Hepatocyte (in vitro differentiated cells): Measurements from ENCODE around the gene LCORL. TPM values are rescaled to one million over a fixed set of nuclear protein-coding genes. Genes with fewer than 3 reads are reported as not detected.

Experiments
- DNase-seq: peaks from one replicate; pipeline ENCODE4 v3.0.0-alpha.2; 2016; ENCODE audit warnings: low spot score
- H2AFZ ChIP-seq: fragments of 200-600 bp; sonication (generic); 2 replicates; pipeline ENCODE4 v1.6.0; 2016; ENCODE audit warnings: antibody characterized with exemption, mild to moderate bottlenecking
- H3K27ac ChIP-seq: fragments of 200-600 bp; sonication (generic); 2 replicates; pipeline ENCODE4 v1.5.1; 2016; ENCODE audit warnings: mild to moderate bottlenecking
- H3K27me3 ChIP-seq: fragments of 200-600 bp; sonication (generic); 2 replicates; pipeline ENCODE4 v1.6.1; 2016
- H3K36me3 ChIP-seq: fragments of 200-600 bp; sonication (generic); replicated peaks from 2 replicates; pipeline ENCODE4 v1.5.1; 2016; ENCODE audit warnings: low read depth; ENCODE audit not compliant: insufficient read depth
- H3K4me1 ChIP-seq: fragments of 200-600 bp; sonication (generic); 2 replicates; pipeline ENCODE4 v1.5.1; 2016; ENCODE audit warnings: mild to moderate bottlenecking, moderate library complexity; ENCODE audit not compliant: insufficient read depth
- H3K4me2 ChIP-seq: fragments of 200-600 bp; sonication (generic); 2 replicates; pipeline ENCODE4 v1.6.0; 2016
- H3K4me3 ChIP-seq: fragments of 200-600 bp; sonication (generic); 2 replicates; pipeline ENCODE4 v1.5.1; 2016; ENCODE audit warnings: mild to moderate bottlenecking
- H3K79me2 ChIP-seq: fragments of 200-600 bp; sonication (generic); 2 replicates; pipeline ENCODE4 v1.6.0; 2017; ENCODE audit warnings: mild to moderate bottlenecking
- H3K9me2 ChIP-seq: fragments of 200-600 bp; sonication (generic); replicated peaks from 2 replicates; pipeline ENCODE4 v1.6.0; 2017; ENCODE audit warnings: mild to moderate bottlenecking; ENCODE audit not compliant: insufficient read depth
- H3K9me3 ChIP-seq: fragments of 200-600 bp; sonication (generic); 2 replicates; pipeline ENCODE4 v1.5.1; 2016; ENCODE audit warnings: low read depth, mild to moderate bottlenecking
- H4K20me1 ChIP-seq: fragments of 200-600 bp; sonication (generic); 2 replicates; pipeline ENCODE4 v1.6.0; 2016; ENCODE audit warnings: mild to moderate bottlenecking; ENCODE audit not compliant: insufficient read depth, poor library complexity, severe bottlenecking
- CTCF ChIP-seq: fragments of 200-600 bp; sonication (generic); IDR thresholded peaks from 2 replicates; pipeline ENCODE4 v1.5.1; 2016; ENCODE audit warnings: antibody characterized with exemption, mild to moderate bottlenecking; ENCODE audit not compliant: poor library complexity
- EZH2 ChIP-seq: fragments of 200-600 bp; sonication (generic); IDR thresholded peaks from 2 replicates; pipeline ENCODE4 v1.6.1; 2016; ENCODE audit warnings: antibody characterized with exemption, mild to moderate bottlenecking, borderline replicate concordance
- EZH2phosphoT487 ChIP-seq: fragments of 200-600 bp; sonication (generic); IDR thresholded peaks from one replicate; pipeline ENCODE4 v1.6.1; 2018; ENCODE audit warnings: antibody characterized with exemption, mild to moderate bottlenecking, low read depth, moderate library complexity; ENCODE audit not compliant: unreplicated experiment, severe bottlenecking
- WGBS: methylation state at CpG from one replicate; pipeline ENCODE4 v1.1.6; 2016; ENCODE audit warnings: low lambda C conversion rate; ENCODE audit errors: missing lambda C conversion rate; 5-methylcytosine and 5-hydroxymethylcytosine counted together
- polyA plus RNA-seq: library from polyadenylated mRNA; unstranded; fragments of >200 nt; fragmentation: Nextera tagmentation; extraction: Ambion mirVana; gene quantifications from 2 replicates; pipeline ENCODE4 v1.2.1, GENCODE V29; 2016
- total RNA-seq: library from RNA; depleted of rRNA; stranded (reverse); fragments of >200 nt; gene quantifications from 2 replicates; pipeline ENCODE4 v1.2.3, GENCODE V29; 2014

LCORL gene
- total and polyA plus RNA-seq, 2 experiments from 2014 or later = 9.4 to 19.6 TPM

DNA sequence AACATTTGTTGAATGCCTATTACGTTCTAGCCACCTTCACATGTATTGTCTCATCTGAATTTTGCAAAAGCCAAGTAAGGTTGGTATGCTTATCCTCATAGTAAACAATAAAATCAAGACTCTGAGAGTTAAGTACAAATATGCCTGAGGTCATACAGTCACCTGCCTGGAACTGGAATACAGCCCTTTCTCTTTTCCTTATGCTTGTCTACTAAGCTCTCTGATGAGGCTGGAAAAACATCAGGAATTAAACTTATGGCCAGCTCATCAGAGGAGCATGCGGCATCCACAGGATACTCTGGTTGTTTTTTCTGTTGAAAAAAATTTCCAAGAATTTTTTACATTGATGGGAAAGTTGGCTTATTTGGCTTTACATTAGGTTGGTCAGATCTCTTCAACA, 175.3 kb downstream of the LCORL start:
- DNase-seq = no peak
- Histone ChIP-seq H3K27ac (no peak overlapping the region), H3K27me3 (no peaks in the 10 kb centered on the region), H3K4me2 (no peak overlapping the region), H3K36me3 (no peaks in the 10 kb centered on the region), H3K79me2 (no peaks in the 10 kb centered on the region), H2AFZ (no peak overlapping the region), H3K9me3 (no peaks in the 10 kb centered on the region), H3K9me2 (no peaks in the 10 kb centered on the region), H3K4me3 (no peak overlapping the region), H4K20me1 (no peaks in the 10 kb centered on the region), H3K4me1 (no peaks in the 10 kb centered on the region)
- TF ChIP-seq EZH2phosphoT487 (no peak), EZH2 (no peak), CTCF (no peak)
- 89% methylated on average over 2 of the region's 2 CpGs for WGBS

- Histone ChIP-seq H3K9me2 (no peaks in the 10 kb centered on the region), H3K27me3 (no peaks in the 10 kb centered on the region), H3K9me3 (no peaks in the 10 kb centered on the region), H3K4me2 (no peak overlapping the region), H3K4me1 (no peaks in the 10 kb centered on the region), H3K36me3 (no peaks in the 10 kb centered on the region), H4K20me1 (no peaks in the 10 kb centered on the region), H3K79me2 (no peaks in the 10 kb centered on the region), H2AFZ (peak overlapping the region; percentile 25), H3K4me3 (no peak overlapping the region), H3K27ac (no peak overlapping the region)
- TF ChIP-seq EZH2phosphoT487 = no peak
- no peak for TF ChIP-seq EZH2
- TF ChIP-seq CTCF = no peak
- no peak for DNase-seq
- 94% methylated on average over 1 of the region's 1 CpG for WGBS
Measured at GRCh38 chr4:17823871-17824669, 197.5 kb downstream of the LCORL start.

GRCh38 chr4:17817027-17817426, 204.5 kb downstream of the LCORL start:
- H4K20me1 ChIP-seq = no peaks in the 10 kb centered on the region

More at GRCh38 chr4:17817027-17817426, 204.5 kb downstream of the LCORL start:
- Histone ChIP-seq H3K4me1 (no peaks in the 10 kb centered on the region), H3K4me2 (no peak overlapping the region), H3K27ac (no peak overlapping the region), H3K27me3 (no peaks in the 10 kb centered on the region), H3K79me2 (peaks cover 29% of the 10 kb centered on the region), H2AFZ (no peak overlapping the region), H3K36me3 (no peaks in the 10 kb centered on the region), H3K4me3 (no peak overlapping the region), H3K9me2 (no peaks in the 10 kb centered on the region), H3K9me3 (no peaks in the 10 kb centered on the region)
- WGBS = 75% methylated on average over 5 of the region's 5 CpGs
- TF ChIP-seq EZH2phosphoT487 = no peak
- TF ChIP-seq CTCF = peak; percentile 72
- peak; percentile 74 for DNase-seq
